H4 (cell line): ENCODE measurements around the gene KCTD20. TPM values are rescaled to one million over a fixed set of nuclear protein-coding genes. Genes with fewer than 3 reads are reported as not detected.

Experiments used
- DNase-seq: peaks from one replicate; pipeline ENCODE4 v3.0.0-alpha.2; 2015; ENCODE audit warnings: low spot score
- total RNA-seq: library from RNA; depleted of rRNA; stranded (reverse); fragments of >200 nt; shearing (Covaris generic); gene quantifications from 2 replicates; pipeline ENCODE4 v1.2.3, GENCODE V29; 2014; rRNA removed

Gene KCTD20
- total RNA-seq, 1 experiment from 2014 or later = 68.5 TPM

DNA sequence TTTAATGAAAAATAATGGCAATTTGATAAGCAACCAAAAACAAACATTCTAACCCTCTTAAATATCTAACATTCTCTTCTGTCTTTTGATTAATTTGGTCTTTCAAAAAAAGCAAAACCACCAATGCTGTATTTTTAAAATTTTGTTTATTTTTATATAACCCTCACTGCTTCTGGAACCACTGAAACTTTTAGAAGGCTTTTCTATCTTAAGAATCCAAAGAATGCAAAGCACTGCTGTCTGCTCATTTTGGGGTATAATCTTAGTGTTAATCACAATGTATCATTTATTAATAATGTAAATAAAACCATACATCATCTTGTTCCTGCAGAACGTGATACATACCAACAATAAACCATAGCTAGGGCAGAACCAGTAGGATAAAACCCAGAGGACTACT, 90.5 kb downstream of the KCTD20 start:
- no peak for DNase-seq

DNA sequence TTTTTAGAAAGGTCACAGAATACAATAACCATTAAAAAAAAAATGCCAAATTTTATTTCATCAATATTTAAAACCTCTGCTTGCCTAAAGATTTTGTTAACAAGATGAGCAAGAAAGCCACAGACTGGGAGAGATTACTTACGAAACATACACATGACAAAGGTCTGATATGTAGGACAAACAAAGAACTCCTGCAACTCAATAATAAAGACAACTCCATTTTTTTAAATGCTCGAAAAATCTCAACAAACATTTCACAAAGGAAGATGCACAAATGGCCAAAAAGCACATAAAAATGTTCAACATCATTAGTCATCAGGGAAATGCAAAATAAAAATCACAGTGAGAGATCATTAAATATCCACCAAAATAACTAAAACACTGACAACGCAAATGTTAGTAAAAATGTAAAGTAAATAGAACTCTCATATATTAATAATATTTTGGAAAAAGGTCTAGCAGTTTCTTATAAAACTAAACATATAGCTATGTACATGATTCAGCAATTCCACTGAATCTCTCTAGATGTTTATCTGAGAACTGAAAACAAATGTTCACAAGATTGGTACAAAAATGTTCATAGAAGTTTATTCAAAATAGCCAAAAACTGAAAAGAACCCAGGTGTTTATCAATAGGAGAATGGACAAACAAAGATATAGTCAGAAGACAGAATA, 94.2 kb downstream of the KCTD20 start:
- DNase-seq = no peak

DNA sequence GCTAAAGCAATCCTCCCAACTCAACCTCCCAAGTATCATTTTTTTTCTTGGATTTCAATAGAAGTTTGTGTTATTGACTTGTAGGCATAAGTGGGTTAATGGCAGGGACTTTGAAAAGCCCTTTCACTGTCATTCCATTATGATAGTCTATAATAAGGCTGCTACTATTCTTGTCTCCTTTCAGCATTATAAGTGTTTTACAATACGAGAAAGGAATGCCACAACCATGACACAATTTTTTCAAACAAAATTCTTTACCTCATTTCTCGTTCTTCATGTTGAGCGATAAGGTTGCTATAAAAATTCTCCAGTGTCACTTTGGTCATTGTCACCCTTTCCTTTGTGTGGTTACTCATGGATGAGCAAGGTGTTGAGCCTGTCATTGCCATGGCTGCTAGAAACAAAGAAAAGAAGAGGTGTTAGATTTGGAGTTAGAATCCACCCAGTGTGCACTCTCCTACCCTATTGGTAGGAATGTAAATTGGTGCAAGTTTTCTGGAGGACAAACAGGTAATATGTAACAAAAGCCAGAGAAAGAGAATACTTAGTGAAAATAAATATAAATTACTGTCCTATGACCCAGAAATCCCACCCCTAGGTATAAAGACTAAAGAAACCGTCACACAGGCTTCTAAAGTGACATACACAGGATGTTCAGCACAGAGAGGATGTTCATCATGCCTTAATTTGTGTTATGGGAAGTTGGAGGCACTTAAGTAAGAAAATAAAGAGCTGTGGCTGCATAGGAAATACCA, 97.2 kb downstream of the KCTD20 start:
- no peak for DNase-seq

Other genes starting within 250 kb of the KCTD20 start
- gene BRPF3, start 246.3 kb upstream of the KCTD20 start, total RNA-seq = 11.5 and 12.1 TPM in 2 replicates
- not detected in 2 replicates for gene PNPLA1, start 172.9 kb upstream of the KCTD20 start, total RNA-seq
- gene BNIP5, start 106.1 kb upstream of the KCTD20 start, total RNA-seq = not detected in 2 replicates
- gene ETV7, start 55.3 kb upstream of the KCTD20 start, total RNA-seq = 0.99 and 1.2 TPM in 2 replicates
- not detected in 2 replicates for gene PXT1, start 146 bp upstream of the KCTD20 start, total RNA-seq
- gene STK38, start 104.5 kb downstream of the KCTD20 start, total RNA-seq = 14.7 and 21.9 TPM in 2 replicates
- gene SRSF3, start 151.4 kb downstream of the KCTD20 start, total RNA-seq = 409 and 635 TPM in 2 replicates
- gene CDKN1A, start 235.7 kb downstream of the KCTD20 start, total RNA-seq = 119 and 142 TPM in 2 replicates